SK-N-SH (cell line): Measurements from ENCODE around the gene RGS7.

Experiments
- CHD2 ChIP-seq: fragments of 150-350 bp; IDR thresholded peaks from 2 replicates; pipeline ENCODE4 v1.6.1; 2018; ENCODE audit warnings: low read length; ENCODE audit not compliant: partially characterized antibody
- CTCF ChIP-seq: fragments of 200-600 bp; sonication (generic); IDR thresholded peaks from 2 replicates; pipeline ENCODE4 v1.6.1; 2017; ENCODE audit warnings: antibody characterized with exemption, mild to moderate bottlenecking, moderate library complexity
- EP300 ChIP-seq, 2 experiments: IDR thresholded peaks; 2 replicates each; pipeline versions ENCODE4 v1.4.0 to v1.6.1; 2012; ENCODE audit warnings: borderline replicate concordance in 1 of 2, low read depth in 1 of 2, low read length in 1 of 2
- EZH2phosphoT487 ChIP-seq: fragments of 200-600 bp; sonication (generic); IDR thresholded peaks from 2 replicates; pipeline ENCODE4 v1.6.1; 2017; ENCODE audit warnings: low read depth, mixed run types, mild to moderate bottlenecking, antibody characterized with exemption, moderate library complexity, borderline replicate concordance
- GABPA ChIP-seq: IDR thresholded peaks from 2 replicates; pipeline ENCODE4 v1.4.0; 2012; ENCODE audit warnings: low read depth, mild to moderate bottlenecking
- GATA2 ChIP-seq: sonication (generic); formaldehyde crosslinking; IDR thresholded peaks from 2 replicates; pipeline ENCODE4 v1.5.0; 2020; ENCODE audit warnings: mild to moderate bottlenecking, missing genetic modification reagents
- JUND ChIP-seq: IDR thresholded peaks from 2 replicates; pipeline ENCODE4 v1.4.0; 2012
- MAX ChIP-seq: IDR thresholded peaks from 2 replicates; pipeline ENCODE4 v1.4.0; 2012; ENCODE audit warnings: low read depth
- PBX3 ChIP-seq: IDR thresholded peaks from 2 replicates; pipeline ENCODE4; 2012
- REST ChIP-seq: IDR thresholded peaks from 2 replicates; pipeline ENCODE4 v1.6.1; 2012; ENCODE audit warnings: mild to moderate bottlenecking, low read depth, low read length, moderate library complexity
- USF1 ChIP-seq: IDR thresholded peaks from 2 replicates; pipeline ENCODE4 v1.4.0; 2012; ENCODE audit warnings: low read depth, borderline replicate concordance
- USF2 ChIP-seq: fragments of 150-350 bp; IDR thresholded peaks from 2 replicates; pipeline ENCODE4 v1.6.1; 2017; ENCODE audit warnings: antibody characterized with exemption, low read length, low read depth, borderline replicate concordance
- YY1 ChIP-seq: IDR thresholded peaks from 2 replicates; pipeline ENCODE4 v1.4.0; 2012; ENCODE audit warnings: low read depth, mild to moderate bottlenecking
- ZBTB33 ChIP-seq: IDR thresholded peaks from 2 replicates; pipeline ENCODE4 v1.4.0; 2012; ENCODE audit warnings: low read depth, borderline replicate concordance

GRCh38 chr1:241330619-241331327, 26.2 kb downstream of the RGS7 start:
- TF ChIP-seq CTCF = no peak
- no peak for TF ChIP-seq GABPA
- no peak for TF ChIP-seq REST
- TF ChIP-seq PBX3 = no peak
- TF ChIP-seq MAX = no peak
- no peak for TF ChIP-seq GATA2 (CRISPR knock-in tag)
- no peak for TF ChIP-seq YY1
- TF ChIP-seq EP300 (IDR thresholded peaks at IDR 0.05; ENCODE audit: borderline replicate concordance in 1 of 2, low read depth in 1 of 2, low read length in 1 of 2) = no peak
- no peak for TF ChIP-seq USF1
- no peak for TF ChIP-seq ZBTB33
- no peak for TF ChIP-seq EZH2phosphoT487
- TF ChIP-seq CHD2 = no peak
- no peak for TF ChIP-seq JUND
- TF ChIP-seq USF2 = no peak
